SU-DHL-6 (cell line): Measurements from ENCODE around the gene TRAPPC4.

ENCODE experiments used
- H2AFZ ChIP-seq: fragments of 200-600 bp; sonication (generic); 2 replicates; pipeline ENCODE4 v1.6.1; 2014; ENCODE audit warnings: low read depth, mild to moderate bottlenecking, moderate library complexity, mixed read lengths, antibody characterized with exemption, low read length; ENCODE audit not compliant: severe bottlenecking
- H3F3A ChIP-seq: fragments of 200-600 bp; shearing (Covaris generic); 2 replicates; pipeline ENCODE4 v1.6.0; 2016; ENCODE audit warnings: antibody characterized with exemption, mild to moderate bottlenecking; ENCODE audit not compliant: insufficient read depth
- H3K27ac ChIP-seq: fragments of 200-600 bp; sonication (generic); 2 replicates; pipeline ENCODE4 v1.5.1; 2016; ENCODE audit warnings: low read depth, mild to moderate bottlenecking, low read length, moderate library complexity, mixed read lengths
- H3K27me3 ChIP-seq: fragments of 200-600 bp; sonication (generic), shearing (Covaris generic); 2 replicates; pipeline ENCODE4 v1.6.0; 2014; ENCODE audit warnings: mild to moderate bottlenecking, low read length
- H3K36me3 ChIP-seq: fragments of 200-600 bp; sonication (generic); 2 replicates; pipeline ENCODE4 v1.6.1; 2014; ENCODE audit warnings: mild to moderate bottlenecking, low read length, mixed read lengths
- H3K4me2 ChIP-seq: fragments of 300-600, 200-600 bp; shearing (Covaris generic), sonication (generic); 2 replicates; pipeline ENCODE4 v1.6.0; 2014; ENCODE audit warnings: low read length, low read depth, mild to moderate bottlenecking; ENCODE audit not compliant: poor library complexity, severe bottlenecking
- H3K4me3 ChIP-seq: fragments of 200-600 bp; sonication (generic); 2 replicates; pipeline ENCODE4 v1.5.1; 2014; ENCODE audit warnings: antibody characterized with exemption, low read length, mild to moderate bottlenecking, mixed read lengths; ENCODE audit not compliant: insufficient read depth, poor library complexity, severe bottlenecking
- H3K79me2 ChIP-seq: fragments of 200-600 bp; sonication (generic); 2 replicates; pipeline ENCODE4 v1.6.1; 2014; ENCODE audit warnings: mild to moderate bottlenecking, low read length, moderate library complexity; ENCODE audit not compliant: insufficient read depth
- H3K9ac ChIP-seq: fragments of 200-600 bp; sonication (generic); 2 replicates; pipeline ENCODE4 v1.7.0; 2014; ENCODE audit warnings: mild to moderate bottlenecking, low read length
- H3K9me2 ChIP-seq: fragments of 200-600 bp; sonication (generic); replicated peaks from 2 replicates; pipeline ENCODE4 v1.6.1; 2014; ENCODE audit warnings: low read length; ENCODE audit not compliant: insufficient read depth
- H3K9me3 ChIP-seq: fragments of 200-600 bp; sonication (generic); 2 replicates; pipeline ENCODE4 v1.6.1; 2014; ENCODE audit warnings: low read length, mixed read lengths; ENCODE audit not compliant: insufficient read depth
- H4K20me1 ChIP-seq: fragments of 200-600 bp; sonication (generic); 2 replicates; pipeline ENCODE4 v1.6.1; 2014; ENCODE audit warnings: low read depth, mild to moderate bottlenecking, antibody characterized with exemption, low read length, moderate library complexity, mixed read lengths
- CTCF ChIP-seq: fragments of 200-600 bp; sonication (generic); IDR thresholded peaks from one replicate; pipeline ENCODE4 v1.5.1; 2017; ENCODE audit warnings: antibody characterized with exemption, mild to moderate bottlenecking, low read length, moderate library complexity; ENCODE audit not compliant: insufficient read depth, poor library complexity, severe bottlenecking
- EZH2phosphoT487 ChIP-seq: fragments of 200-600 bp; sonication (generic), shearing (Covaris generic); conservative IDR thresholded peaks from 2 replicates; pipeline ENCODE4 v1.6.1; 2018; ENCODE audit warnings: mild to moderate bottlenecking, antibody characterized with exemption, low read length, moderate library complexity, mixed read lengths

Gene TRAPPC4

GRCh38 chr11:119023741-119024140 lies 5.2 kb downstream of the TRAPPC4 start:
- H3K27ac ChIP-seq = no peak overlapping the region
- no peak overlapping the region for H3K4me2 ChIP-seq
- no peak overlapping the region for H3K9ac ChIP-seq
- peaks cover 9% of the 10 kb centered on the region for H3F3A ChIP-seq
- H4K20me1 ChIP-seq = no peaks in the 10 kb centered on the region
- no peak overlapping the region for H3K4me3 ChIP-seq
- no peaks in the 10 kb centered on the region for H3K27me3 ChIP-seq
- peaks cover 25% of the 10 kb centered on the region for H3K79me2 ChIP-seq
- H3K36me3 ChIP-seq = 0 out of 2 replicates have a peak, but pooled peaks cover 3% of the 10 kb centered on the region
- H2AFZ ChIP-seq = no peak overlapping the region
- H3K9me3 ChIP-seq = no peaks in the 10 kb centered on the region
- no peak for TF ChIP-seq EZH2phosphoT487
- TF ChIP-seq CTCF = no peak
- H3K9me2 ChIP-seq = no peaks in the 10 kb centered on the region

GRCh38 chr11:119024430-119025098 lies 6.0 kb downstream of the TRAPPC4 start:
- Histone ChIP-seq H4K20me1 (no peaks in the 10 kb centered on the region), H3K27ac (no peak overlapping the region), H3K9ac (no peak overlapping the region), H3K4me2 (no peak overlapping the region), H3K4me3 (no peak overlapping the region), H3K27me3 (no peaks in the 10 kb centered on the region), H3K36me3 (0 out of 2 replicates have a peak, but pooled peaks cover 3% of the 10 kb centered on the region), H3F3A (peaks cover 9% of the 10 kb centered on the region), H2AFZ (no peak overlapping the region), H3K9me2 (no peaks in the 10 kb centered on the region), H3K79me2 (peaks cover 16% of the 10 kb centered on the region), H3K9me3 (no peaks in the 10 kb centered on the region)
- TF ChIP-seq EZH2phosphoT487 (no peak), CTCF (no peak)

- H3K9ac ChIP-seq = no peak overlapping the region
- 0 out of 2 replicates have a peak, but pooled peaks cover 3% of the 10 kb centered on the region for H3K36me3 ChIP-seq
- H3K9me2 ChIP-seq = no peaks in the 10 kb centered on the region
- H3F3A ChIP-seq = peaks cover 9% of the 10 kb centered on the region
- no peak overlapping the region for H3K4me2 ChIP-seq
- no peaks in the 10 kb centered on the region for H3K9me3 ChIP-seq
- no peaks in the 10 kb centered on the region for H3K27me3 ChIP-seq
- TF ChIP-seq CTCF = no peak
- no peak for TF ChIP-seq EZH2phosphoT487
- peaks cover 16% of the 10 kb centered on the region for H3K79me2 ChIP-seq
- H2AFZ ChIP-seq = no peak overlapping the region
- H3K27ac ChIP-seq = no peak overlapping the region
- no peak overlapping the region for H3K4me3 ChIP-seq
- no peaks in the 10 kb centered on the region for H4K20me1 ChIP-seq
These were observed 6.5 kb downstream of the TRAPPC4 start for GRCh38 chr11:119025099-119025473.
